Measurements from ENCODE around the gene TMEM69. TPM values are rescaled to one million over a fixed set of nuclear protein-coding genes. Genes with fewer than 3 reads are reported as not detected.
A peak's percentile ranks its signal among the peaks of the same experiment; 100 is the strongest.

The TMEM69 gene
- total and polyA plus RNA-seq, 3 donors from 2014 or later = 26.2 to 30.9 (median 29.5) TPM

DNA sequence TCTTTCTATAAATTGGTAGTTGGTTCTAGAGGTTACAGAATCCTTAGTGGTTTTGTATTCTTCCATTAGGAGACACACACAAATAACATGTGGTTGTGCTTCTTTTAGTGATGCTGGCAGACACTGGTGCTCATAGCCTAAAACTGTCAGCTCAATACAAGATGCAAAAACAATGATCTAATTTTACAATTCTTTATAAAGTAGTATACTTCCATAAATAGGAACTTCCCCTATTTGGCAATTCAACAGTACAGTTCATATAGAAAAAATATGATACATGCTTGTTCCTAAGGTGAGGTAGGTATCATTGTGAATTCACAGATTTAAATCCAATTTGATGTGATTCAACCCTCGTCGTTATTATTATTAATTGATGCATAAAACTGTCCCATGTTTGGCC, 43.3 kb upstream of the TMEM69 start:
- intact Hi-C loops (cut with DNase I; ENCODE audit: low total_unique reads) = no loop called here

DNA sequence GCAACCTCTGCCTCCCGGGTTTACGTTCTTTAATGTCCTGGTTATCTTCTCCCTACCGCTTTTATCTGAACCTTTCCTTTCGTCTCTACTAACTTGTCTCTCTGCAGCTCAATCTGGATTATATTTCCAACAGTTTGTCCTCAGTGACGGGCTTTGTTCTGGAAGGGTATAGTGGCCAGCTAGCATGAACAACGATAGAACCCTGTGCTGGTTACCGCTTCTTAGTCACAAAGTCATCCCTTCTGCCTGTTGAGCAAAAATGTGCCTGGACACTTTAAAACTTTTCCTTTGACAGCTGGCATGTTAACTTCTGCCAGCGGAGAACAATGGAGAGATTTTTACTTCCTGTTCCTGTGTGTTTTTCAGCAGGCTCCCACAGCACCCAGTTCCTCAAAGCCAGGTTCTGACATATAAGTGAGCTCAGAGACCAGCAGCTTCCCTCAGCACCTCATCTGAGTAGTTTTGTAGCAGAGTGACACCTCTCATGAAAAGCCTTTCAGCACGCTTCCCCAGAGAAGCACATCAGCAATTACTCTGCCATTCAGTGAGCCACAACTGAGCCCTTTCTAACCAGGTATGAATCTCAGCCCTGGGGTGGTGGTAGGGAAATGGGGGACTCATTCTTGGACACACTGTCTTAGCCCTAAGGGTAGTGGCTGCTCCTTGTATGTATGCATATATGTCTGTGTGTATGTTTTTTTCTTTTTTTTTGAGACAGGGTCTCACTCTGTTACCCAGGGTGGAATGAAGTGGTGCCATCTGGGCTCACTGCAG, 40.5 kb upstream of the TMEM69 start:
- Histone ChIP-seq H3K27ac (no peak overlapping the region), H3K36me3 (ENCODE audit: low read depth, missing control alignments) (no peaks in the 10 kb centered on the region), H3K4me3 (no peak overlapping the region), H3K27me3 (no peaks in the 10 kb centered on the region), H3K9me3 (no peaks in the 10 kb centered on the region), H3K4me1 (no peaks in the 10 kb centered on the region)
- intact Hi-C loops (cut with DNase I; ENCODE audit: low total_unique reads) = no loop called here
- no peak for TF ChIP-seq POLR2A (IDR thresholded peaks at IDR 0.05)
- TF ChIP-seq CTCF (IDR thresholded peaks at IDR 0.05) = no peak
- 79 to 83% methylated on average over 9 of the region's 9 CpGs for WGBS, 2 donors
- DNase-seq = no peak

More for the DNA sequence above, 43.3 kb upstream of the TMEM69 start:
- Histone ChIP-seq H3K27ac (peak overlapping the region in 1 of 2 donors; percentile 66), H3K4me1 (no peaks in the 10 kb centered on the region), H3K36me3 (ENCODE audit: low read depth, missing control alignments) (no peaks in the 10 kb centered on the region), H3K4me3 (no peak overlapping the region), H3K27me3 (no peaks in the 10 kb centered on the region), H3K9me3 (no peaks in the 10 kb centered on the region)
- WGBS, 2 donors = 91 to 94% methylated on average over 2 of the region's 2 CpGs
- no peak for DNase-seq
- TF ChIP-seq POLR2A (IDR thresholded peaks at IDR 0.05) (no peak), CTCF (IDR thresholded peaks at IDR 0.05) (no peak)

DNA sequence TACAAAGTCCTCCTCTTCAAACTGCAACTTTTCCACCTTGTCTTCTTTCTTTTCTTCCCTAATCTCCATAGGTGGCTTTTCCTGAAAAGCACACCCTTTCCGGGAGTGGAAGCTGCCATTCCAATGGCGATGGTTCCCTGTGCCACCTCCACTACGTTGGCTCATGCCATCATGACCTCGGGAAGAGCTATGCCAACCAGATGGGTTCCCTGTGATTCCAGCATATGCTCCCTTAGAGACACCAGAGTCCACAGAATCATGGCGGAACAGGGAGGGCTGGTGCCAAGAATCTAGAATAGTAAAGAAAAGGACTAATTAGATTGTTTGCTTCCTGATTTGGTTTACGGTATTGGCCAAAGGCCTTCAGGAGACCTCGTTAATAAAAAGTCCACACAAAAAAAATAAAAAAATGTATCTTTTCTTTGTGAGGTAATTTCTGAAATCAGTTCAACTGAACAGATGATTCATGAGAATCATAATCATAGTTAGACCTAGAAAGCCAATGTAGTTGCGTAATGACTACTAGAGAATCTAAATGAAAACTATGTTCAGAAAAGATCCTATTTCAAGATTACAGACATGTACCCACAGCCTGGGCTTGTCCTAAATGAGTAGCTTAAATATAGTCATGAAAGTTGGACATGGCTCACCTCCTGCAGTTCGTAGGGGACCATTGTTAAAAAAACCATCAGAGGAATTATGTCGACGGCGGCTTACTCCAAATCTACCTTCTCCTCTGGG, 33.3 kb upstream of the TMEM69 start:
- Histone ChIP-seq H3K27ac (no peak overlapping the region), H3K4me3 (no peak overlapping the region), H3K4me1 (no peaks in the 10 kb centered on the region), H3K36me3 (ENCODE audit: low read depth, missing control alignments) (no peaks in the 10 kb centered on the region), H3K9me3 (no peaks in the 10 kb centered on the region), H3K27me3 (no peaks in the 10 kb centered on the region)
- intact Hi-C loops (cut with DNase I; ENCODE audit: low total_unique reads) = no loop called here
- no peak for TF ChIP-seq CTCF (IDR thresholded peaks at IDR 0.05)
- TF ChIP-seq POLR2A (IDR thresholded peaks at IDR 0.05) = no peak
- DNase-seq = no peak
- 93 to 95% methylated on average over 12 of the region's 12 CpGs for WGBS, 2 donors

- no peak for TF ChIP-seq CTCF (IDR thresholded peaks at IDR 0.05)
- no peak for TF ChIP-seq POLR2A (IDR thresholded peaks at IDR 0.05)
- no peak overlapping the region for H3K4me3 ChIP-seq
- H3K27ac ChIP-seq = no peak overlapping the region
- no peak for DNase-seq
- no peaks in the 10 kb centered on the region for H3K4me1 ChIP-seq
- 96 to 99% methylated on average over 3 of the region's 3 CpGs for WGBS, 2 donors
- no peaks in the 10 kb centered on the region for H3K9me3 ChIP-seq
- intact Hi-C loops (cut with DNase I; ENCODE audit: low total_unique reads) = no loop called here
- no peaks in the 10 kb centered on the region for H3K27me3 ChIP-seq
- H3K36me3 ChIP-seq (ENCODE audit: low read depth, missing control alignments) = no peaks in the 10 kb centered on the region
Observed at GRCh38 chr1:45656573-45657226, 31.3 kb upstream of the TMEM69 start.

Measured in testis (tissue), 3 donors.